Measurements from ENCODE around the gene METAP1D. TPM values are rescaled to one million over a fixed set of nuclear protein-coding genes. Genes with fewer than 3 reads are reported as not detected.
A peak's percentile ranks its signal among the peaks of the same experiment; 100 is the strongest.

METAP1D gene
- total and polyA plus RNA-seq, 2 experiments from 2014 or later: 4.1 to 6.9 TPM

DNA sequence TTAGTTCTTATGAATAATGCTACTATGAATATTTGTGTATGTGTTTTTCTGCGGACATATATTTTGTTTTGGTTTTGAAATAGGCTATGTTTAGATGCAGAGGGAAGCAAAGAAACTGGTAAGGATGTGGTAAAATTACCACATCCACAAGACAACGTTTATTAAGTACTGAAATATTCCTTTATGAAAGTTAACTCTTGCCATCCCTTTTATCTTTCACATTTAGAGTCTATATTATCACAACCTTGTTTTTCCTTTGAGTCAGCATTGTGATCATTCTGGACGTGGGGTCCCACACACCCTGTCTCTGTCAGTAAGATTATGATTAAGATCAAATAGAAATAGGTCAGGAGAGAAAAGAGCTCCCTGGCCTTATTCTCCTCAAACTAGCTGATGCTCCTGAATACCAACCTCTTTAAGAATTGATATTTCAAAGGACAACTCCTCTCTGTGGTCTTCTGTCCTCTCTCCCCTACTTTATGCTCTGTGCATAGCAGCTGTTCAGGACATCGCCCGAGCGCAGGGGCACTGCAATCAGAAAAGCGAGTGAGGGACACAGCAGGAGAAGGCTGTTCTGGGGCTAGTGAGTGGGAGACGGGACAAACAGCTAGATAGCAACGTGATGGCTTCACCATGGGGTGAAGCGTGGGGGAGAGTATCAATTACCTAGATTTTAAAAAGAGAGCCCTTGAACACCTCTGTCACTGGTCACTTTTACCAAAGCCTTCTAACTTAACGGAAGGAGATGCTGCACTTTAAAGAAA, 12.2 kb downstream of the METAP1D start:
- no peak overlapping the region for H3K9ac ChIP-seq
- WGBS, 2 experiments (ENCODE audit: low coverage in 1 of 2, low lambda C conversion rate in 2 of 2, missing lambda C conversion rate in 2 of 2): 87% methylated on average over 11 of the region's 11 CpGs
- no peaks in the 10 kb centered on the region for H3K27me3 ChIP-seq (replicated peaks; ENCODE audit: insufficient read depth)
- H3K79me2 ChIP-seq (ENCODE audit: insufficient read depth): no peaks in the 10 kb centered on the region
- peaks cover 6% of the 10 kb centered on the region; the same call in 1 of the 2 replicates for H3K4me1 ChIP-seq (ENCODE audit: insufficient read depth)
- no peak overlapping the region for H3K4me2 ChIP-seq (ENCODE audit: unreplicated experiment)
- peaks cover 6% of the 10 kb centered on the region for H3F3A ChIP-seq (ENCODE audit: insufficient read depth)
- H3K36me3 ChIP-seq (ENCODE audit: low read depth): no peaks in the 10 kb centered on the region
- no peaks in the 10 kb centered on the region for H3K9me3 ChIP-seq (ENCODE audit: low read depth)
- no peaks in the 10 kb centered on the region for H3K9me2 ChIP-seq (ENCODE audit: insufficient read depth)
- H3K4me3 ChIP-seq: no peak overlapping the region
- TF ChIP-seq EZH2phosphoT487 (IDR thresholded peaks at IDR 0.05; ENCODE audit: insufficient read depth, low read depth) (no peak), EZH2 (IDR thresholded peaks at IDR 0.05; ENCODE audit: insufficient read depth, poor library complexity, severe bottlenecking) (no peak)
- no peak overlapping the region for H2AFZ ChIP-seq
- no peaks in the 10 kb centered on the region for H4K20me1 ChIP-seq (ENCODE audit: insufficient read depth)
- in situ Hi-C loops (cut with MboI): no loop called here
- H3K27ac ChIP-seq: no peak overlapping the region
- DNase-seq: no peak

GRCh38 chr2:172012677-172013391, 13.1 kb downstream of the METAP1D start:
- WGBS, 2 experiments (ENCODE audit: low coverage in 1 of 2, low lambda C conversion rate in 2 of 2, missing lambda C conversion rate in 2 of 2): 77 to 78% methylated on average over 9 of the region's 9 CpGs
- no peak overlapping the region for H3K9ac ChIP-seq
- peaks cover 6% of the 10 kb centered on the region; the same call in 1 of the 2 replicates for H3K4me1 ChIP-seq (ENCODE audit: insufficient read depth)
- no peaks in the 10 kb centered on the region for H3K79me2 ChIP-seq (ENCODE audit: insufficient read depth)
- TF ChIP-seq EZH2 (IDR thresholded peaks at IDR 0.05; ENCODE audit: insufficient read depth, poor library complexity, severe bottlenecking) (no peak), EZH2phosphoT487 (IDR thresholded peaks at IDR 0.05; ENCODE audit: insufficient read depth, low read depth) (no peak)
- H2AFZ ChIP-seq: no peak overlapping the region
- no peak overlapping the region for H3K27ac ChIP-seq
- no peaks in the 10 kb centered on the region for H4K20me1 ChIP-seq (ENCODE audit: insufficient read depth)
- no peak overlapping the region for H3K4me2 ChIP-seq (ENCODE audit: unreplicated experiment)
- H3K9me3 ChIP-seq (ENCODE audit: low read depth): no peaks in the 10 kb centered on the region
- no peaks in the 10 kb centered on the region for H3K27me3 ChIP-seq (replicated peaks; ENCODE audit: insufficient read depth)
- no peak for DNase-seq
- no peaks in the 10 kb centered on the region for H3K36me3 ChIP-seq (ENCODE audit: low read depth)
- H3K9me2 ChIP-seq (ENCODE audit: insufficient read depth): no peaks in the 10 kb centered on the region
- peaks cover 6% of the 10 kb centered on the region for H3F3A ChIP-seq (ENCODE audit: insufficient read depth)
- H3K4me3 ChIP-seq: no peak overlapping the region
- in situ Hi-C loops (cut with MboI): no loop called here

DNA sequence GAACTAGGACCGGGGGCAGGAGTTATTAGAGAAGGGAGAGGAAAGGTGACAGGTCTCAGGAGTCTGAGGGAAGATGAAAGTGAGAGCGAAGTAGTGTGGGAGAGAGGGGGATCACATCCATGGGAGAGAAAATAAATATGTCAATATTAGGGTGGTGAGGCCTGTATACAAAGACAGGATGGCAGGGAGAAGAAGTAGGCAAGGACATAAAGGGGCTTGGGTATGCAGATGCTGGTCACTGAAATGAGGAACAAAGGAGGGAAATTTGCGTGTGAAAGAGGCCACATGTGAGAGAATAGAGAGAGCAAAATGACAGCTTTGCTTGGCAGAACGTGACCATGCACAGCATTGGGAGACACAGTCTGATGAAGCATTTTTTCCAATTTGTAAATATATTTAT, 13.6 kb downstream of the METAP1D start:
- no peak for DNase-seq
- Histone ChIP-seq H3F3A (ENCODE audit: insufficient read depth) (peaks cover 2% of the 10 kb centered on the region), H3K27me3 (replicated peaks; ENCODE audit: insufficient read depth) (no peaks in the 10 kb centered on the region), H3K4me2 (ENCODE audit: unreplicated experiment) (no peak overlapping the region), H3K9me2 (ENCODE audit: insufficient read depth) (no peaks in the 10 kb centered on the region), H3K36me3 (ENCODE audit: low read depth) (no peaks in the 10 kb centered on the region), H3K9ac (no peak overlapping the region), H3K4me1 (ENCODE audit: insufficient read depth) (peaks cover 6% of the 10 kb centered on the region; the same call in 1 of the 2 replicates), H4K20me1 (ENCODE audit: insufficient read depth) (no peaks in the 10 kb centered on the region), H3K79me2 (ENCODE audit: insufficient read depth) (no peaks in the 10 kb centered on the region), H3K4me3 (no peak overlapping the region), H3K9me3 (ENCODE audit: low read depth) (no peaks in the 10 kb centered on the region), H2AFZ (no peak overlapping the region), H3K27ac (no peak overlapping the region)
- in situ Hi-C loops (cut with MboI): no loop called here
- WGBS, 2 experiments (ENCODE audit: low coverage in 1 of 2, low lambda C conversion rate in 2 of 2, missing lambda C conversion rate in 2 of 2): 86 to 87% methylated on average over 4 of the region's 4 CpGs
- TF ChIP-seq EZH2 (IDR thresholded peaks at IDR 0.05; ENCODE audit: insufficient read depth, poor library complexity, severe bottlenecking) (no peak), EZH2phosphoT487 (IDR thresholded peaks at IDR 0.05; ENCODE audit: insufficient read depth, low read depth) (no peak)

- no peak for TF ChIP-seq EZH2phosphoT487 (IDR thresholded peaks at IDR 0.05; ENCODE audit: insufficient read depth, low read depth)
- TF ChIP-seq EZH2 (IDR thresholded peaks at IDR 0.05; ENCODE audit: insufficient read depth, poor library complexity, severe bottlenecking): no peak
- no peaks in the 10 kb centered on the region for H3K79me2 ChIP-seq (ENCODE audit: insufficient read depth)
- no peaks in the 10 kb centered on the region for H4K20me1 ChIP-seq (ENCODE audit: insufficient read depth)
- 0 out of 2 replicates have a peak overlapping the region, but pooled peaks have one; percentile 0 for H3K27ac ChIP-seq
- in situ Hi-C loops (cut with MboI): no loop called here
- H3K27me3 ChIP-seq (replicated peaks; ENCODE audit: insufficient read depth): no peaks in the 10 kb centered on the region
- H3K36me3 ChIP-seq (ENCODE audit: low read depth): no peaks in the 10 kb centered on the region
- no peaks in the 10 kb centered on the region for H3K9me3 ChIP-seq (ENCODE audit: low read depth)
- 52 to 59% methylated on average over 8 of the region's 8 CpGs for whole genome bisulfite sequencing, 2 experiments (ENCODE audit: low coverage in 1 of 2, low lambda C conversion rate in 2 of 2, missing lambda C conversion rate in 2 of 2)
- peak overlapping the region; percentile 74 for H3K4me2 ChIP-seq (ENCODE audit: unreplicated experiment)
- 0 out of 2 replicates have a peak overlapping the region, but pooled peaks have one; percentile 9 for H3K4me3 ChIP-seq
- peak overlapping the region; percentile 73 for H2AFZ ChIP-seq
- H3K4me1 ChIP-seq (ENCODE audit: insufficient read depth): peaks cover 19% of the 10 kb centered on the region
- no peaks in the 10 kb centered on the region for H3K9me2 ChIP-seq (ENCODE audit: insufficient read depth)
- 0 out of 2 replicates have a peak, but pooled peaks cover 8% of the 10 kb centered on the region for H3F3A ChIP-seq (ENCODE audit: insufficient read depth)
- H3K9ac ChIP-seq: 0 out of 2 replicates have a peak overlapping the region, but pooled peaks have one; percentile 5
- DNase-seq: no peak
Measured at GRCh38 chr2:172021074-172021931, 21.6 kb downstream of the METAP1D start.

Measured in GM23248 (cell line).